Type B pancreatic cell (in vitro differentiated cells): ENCODE measurements around the gene GABARAPL2. TPM values are rescaled to one million over a fixed set of nuclear protein-coding genes. Genes with fewer than 3 reads are reported as not detected.

Source experiments
- DNase-seq: peaks from one replicate; pipeline ENCODE4 v3.0.0; 2021; ENCODE audit warnings: mixed read lengths; ENCODE audit not compliant: unreplicated experiment; ENCODE audit errors: extremely low spot score
- H3K27ac Mint-ChIP-seq: 2 replicates; pipeline ENCODE4 v1.8.0; 2021; ENCODE audit warnings: mild to moderate bottlenecking, mixed read lengths
- H3K27me3 Mint-ChIP-seq: 2 replicates; pipeline ENCODE4 v1.8.0; 2021; ENCODE audit warnings: mixed read lengths
- H3K36me3 Mint-ChIP-seq: 2 replicates; pipeline ENCODE4 v1.8.0; 2021; ENCODE audit warnings: mixed read lengths
- H3K4me1 Mint-ChIP-seq: one replicate; pipeline ENCODE4 v1.8.0; 2021; ENCODE audit warnings: mixed read lengths; ENCODE audit not compliant: unreplicated experiment
- H3K4me3 Mint-ChIP-seq: 2 replicates; pipeline ENCODE4 v1.8.0; 2021; ENCODE audit warnings: mild to moderate bottlenecking, mixed read lengths
- H3K9me3 Mint-ChIP-seq: 2 replicates; pipeline ENCODE4 v1.8.0; 2021; ENCODE audit warnings: mixed read lengths
- total RNA-seq: library from RNA; stranded (reverse); gene quantifications from 2 replicates; pipeline ENCODE4 v1.2.1, GENCODE V29; 2021; ENCODE audit warnings: low replicate concordance
- TF ChIP-seq, protein P1 (sequence below): fragments of 200-600 bp; sonication (generic); conservative IDR thresholded peaks from 2 replicates; pipeline ENCODE4 v1.5.0; 2021; ENCODE audit warnings: antibody characterized with exemption, mild to moderate bottlenecking

The GABARAPL2 gene
- total RNA-seq, 1 donor from 2014 or later = 85.6 TPM

DNA sequence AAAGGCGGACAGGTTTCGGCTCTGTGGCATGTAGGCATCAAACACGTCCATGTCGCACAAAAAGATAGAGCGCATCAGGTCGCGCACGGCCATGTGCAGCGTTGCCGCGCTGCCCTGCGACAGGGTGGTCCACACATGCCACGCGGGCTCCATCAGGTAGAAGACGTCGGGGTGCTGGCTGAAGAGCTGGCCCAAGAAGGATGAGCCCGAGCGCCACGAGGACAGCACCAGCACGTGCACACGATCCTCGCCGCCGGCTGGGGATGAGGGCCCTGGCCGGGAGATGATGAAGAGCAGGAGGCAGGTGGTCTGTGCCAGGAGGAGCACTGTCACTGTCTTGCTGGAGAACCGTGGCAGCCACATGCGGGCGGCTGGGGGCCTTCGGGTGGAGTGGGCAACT lies 36.2 kb upstream of the GABARAPL2 start:
- TF ChIP-seq, protein P1, sequence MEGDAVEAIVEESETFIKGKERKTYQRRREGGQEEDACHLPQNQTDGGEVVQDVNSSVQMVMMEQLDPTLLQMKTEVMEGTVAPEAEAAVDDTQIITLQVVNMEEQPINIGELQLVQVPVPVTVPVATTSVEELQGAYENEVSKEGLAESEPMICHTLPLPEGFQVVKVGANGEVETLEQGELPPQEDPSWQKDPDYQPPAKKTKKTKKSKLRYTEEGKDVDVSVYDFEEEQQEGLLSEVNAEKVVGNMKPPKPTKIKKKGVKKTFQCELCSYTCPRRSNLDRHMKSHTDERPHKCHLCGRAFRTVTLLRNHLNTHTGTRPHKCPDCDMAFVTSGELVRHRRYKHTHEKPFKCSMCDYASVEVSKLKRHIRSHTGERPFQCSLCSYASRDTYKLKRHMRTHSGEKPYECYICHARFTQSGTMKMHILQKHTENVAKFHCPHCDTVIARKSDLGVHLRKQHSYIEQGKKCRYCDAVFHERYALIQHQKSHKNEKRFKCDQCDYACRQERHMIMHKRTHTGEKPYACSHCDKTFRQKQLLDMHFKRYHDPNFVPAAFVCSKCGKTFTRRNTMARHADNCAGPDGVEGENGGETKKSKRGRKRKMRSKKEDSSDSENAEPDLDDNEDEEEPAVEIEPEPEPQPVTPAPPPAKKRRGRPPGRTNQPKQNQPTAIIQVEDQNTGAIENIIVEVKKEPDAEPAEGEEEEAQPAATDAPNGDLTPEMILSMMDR = no peak
- no peak overlapping the region for H3K27ac Mint-ChIP-seq
- no peaks in the 10 kb centered on the region for H3K36me3 Mint-ChIP-seq
- H3K9me3 Mint-ChIP-seq = no peaks in the 10 kb centered on the region
- DNase-seq = no peak
- no peak overlapping the region for H3K4me3 Mint-ChIP-seq
- no peaks in the 10 kb centered on the region for H3K27me3 Mint-ChIP-seq
- H3K4me1 Mint-ChIP-seq = no peaks in the 10 kb centered on the region

DNA sequence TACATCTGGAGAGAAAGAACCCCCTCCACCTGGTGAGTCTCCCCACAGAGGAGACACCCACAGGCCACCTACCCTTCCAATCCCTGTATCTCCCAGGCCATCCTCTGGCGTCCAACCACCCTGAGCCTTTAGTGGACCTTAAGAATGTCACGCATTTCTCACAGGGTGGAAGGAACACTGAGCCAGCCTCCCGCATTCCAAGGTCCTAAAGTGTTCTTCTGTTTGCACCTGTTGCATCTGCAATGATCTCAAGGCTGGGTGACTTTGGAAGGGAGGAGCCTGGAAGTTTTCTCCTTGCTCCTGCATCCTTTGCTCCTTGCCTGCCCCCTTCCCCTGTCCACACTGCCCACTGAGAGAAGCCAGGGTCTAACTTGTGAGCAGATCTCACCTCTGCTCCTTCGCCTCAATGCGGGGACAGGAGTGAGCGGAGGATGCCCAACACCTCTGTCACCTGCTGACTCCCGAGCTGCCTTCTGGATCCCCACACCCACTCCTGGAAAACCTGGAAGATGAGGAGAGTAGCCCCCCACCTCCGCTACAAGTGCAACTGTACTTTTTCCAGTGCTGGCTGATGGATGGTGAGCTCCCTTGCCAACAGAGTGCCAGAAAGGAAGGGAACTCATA lies 33.9 kb upstream of the GABARAPL2 start:
- TF ChIP-seq, protein P1 = no peak
- Mint-ChIP-seq H3K36me3 (no peaks in the 10 kb centered on the region), H3K9me3 (no peaks in the 10 kb centered on the region), H3K4me1 (no peaks in the 10 kb centered on the region), H3K4me3 (no peak overlapping the region), H3K27ac (no peak overlapping the region), H3K27me3 (no peaks in the 10 kb centered on the region)
- DNase-seq = no peak

DNA sequence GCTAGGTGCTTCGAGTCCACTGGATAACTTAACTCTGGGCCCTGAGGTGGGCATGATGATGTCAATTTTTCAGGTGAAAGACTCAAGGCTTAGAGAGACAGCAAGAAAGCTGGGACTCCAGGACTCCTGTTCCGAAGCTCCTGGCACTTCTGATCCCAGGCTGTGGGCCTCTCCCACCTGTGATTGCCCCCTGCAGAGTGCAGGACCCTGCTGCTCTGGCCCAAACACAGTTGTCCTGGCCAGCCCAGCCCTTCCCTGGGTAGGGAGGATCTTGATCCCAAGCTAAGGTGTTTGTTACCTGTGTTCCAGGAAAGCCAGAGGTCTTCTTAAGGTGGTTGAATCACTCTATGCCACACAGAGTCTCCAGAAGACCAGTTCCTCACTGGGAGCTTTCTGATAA lies 33.4 kb upstream of the GABARAPL2 start:
- no peak overlapping the region for H3K4me3 Mint-ChIP-seq
- H3K27ac Mint-ChIP-seq = no peak overlapping the region
- no peak for DNase-seq
- H3K36me3 Mint-ChIP-seq = no peaks in the 10 kb centered on the region
- no peaks in the 10 kb centered on the region for H3K4me1 Mint-ChIP-seq
- H3K9me3 Mint-ChIP-seq = no peaks in the 10 kb centered on the region
- no peaks in the 10 kb centered on the region for H3K27me3 Mint-ChIP-seq
- TF ChIP-seq, protein P1 = no peak

DNA sequence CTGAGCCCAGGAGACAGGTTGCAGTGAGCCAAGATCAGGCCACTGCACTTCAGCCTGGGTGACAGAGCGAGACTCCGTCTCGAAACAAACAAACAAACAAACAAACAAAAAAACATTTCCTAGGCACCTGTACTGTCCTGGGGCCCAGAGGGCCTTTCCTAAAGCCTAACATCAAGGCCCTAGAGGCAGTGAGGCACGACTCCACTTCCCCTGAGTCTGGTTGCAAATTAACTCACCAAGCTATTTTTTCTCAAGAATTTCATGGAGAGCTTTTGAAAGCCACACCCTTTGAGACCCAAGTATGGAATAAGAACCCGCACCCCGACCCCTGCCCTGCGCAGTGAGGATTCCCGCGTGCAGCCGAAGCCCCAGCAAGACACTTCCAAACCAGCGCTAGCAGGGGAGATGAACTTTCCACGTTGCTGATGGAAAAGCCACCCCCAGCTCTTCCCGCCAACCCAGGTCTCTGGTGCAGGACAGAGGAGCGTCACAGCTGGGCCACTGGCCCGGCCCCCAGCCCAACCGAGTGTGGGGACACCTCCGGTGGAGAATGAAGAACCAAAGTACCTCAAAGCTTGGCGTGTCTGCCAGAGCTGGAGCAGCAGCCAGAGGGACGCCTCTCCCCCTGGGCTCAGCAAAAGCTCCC lies 31.5 kb upstream of the GABARAPL2 start:
- H3K27ac Mint-ChIP-seq = no peak overlapping the region
- H3K9me3 Mint-ChIP-seq = no peaks in the 10 kb centered on the region
- H3K4me3 Mint-ChIP-seq = no peak overlapping the region
- H3K36me3 Mint-ChIP-seq = no peaks in the 10 kb centered on the region
- TF ChIP-seq, protein P1 = no peak
- H3K27me3 Mint-ChIP-seq = no peaks in the 10 kb centered on the region
- H3K4me1 Mint-ChIP-seq = no peaks in the 10 kb centered on the region
- no peak for DNase-seq

DNA sequence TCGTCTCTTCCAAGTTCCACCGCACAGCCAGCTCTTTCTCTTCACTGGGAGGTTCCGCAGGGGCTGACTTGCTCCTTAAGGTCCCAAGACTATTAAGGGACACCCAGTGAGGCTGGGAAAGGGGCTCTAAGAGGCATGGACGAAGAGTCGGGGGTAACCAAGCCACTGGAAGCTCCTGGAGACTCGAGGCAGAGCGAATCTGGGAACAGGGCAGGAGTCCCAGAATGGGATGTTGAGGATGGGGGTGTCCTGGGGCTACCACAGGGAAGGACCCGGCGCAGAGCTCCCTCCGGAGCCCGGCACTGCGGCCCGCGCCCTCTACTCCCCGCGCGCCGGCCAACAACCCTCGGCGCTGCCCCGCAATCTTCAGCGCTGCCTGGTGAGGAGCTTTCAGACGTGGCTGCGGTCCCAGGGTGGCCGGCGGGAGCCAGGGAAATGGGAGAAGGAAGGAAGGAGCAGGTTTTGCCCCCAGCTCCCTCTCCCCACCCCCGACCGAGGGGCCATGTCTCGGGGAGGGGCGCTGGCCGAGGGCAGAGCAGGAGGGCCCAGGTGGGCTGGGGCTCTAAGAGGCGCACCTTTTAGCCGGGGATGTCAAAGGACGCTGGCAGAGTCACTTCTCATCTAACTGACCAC lies 30.9 kb upstream of the GABARAPL2 start:
- H3K9me3 Mint-ChIP-seq = no peaks in the 10 kb centered on the region
- H3K27me3 Mint-ChIP-seq = no peaks in the 10 kb centered on the region
- TF ChIP-seq, protein P1 = no peak
- H3K27ac Mint-ChIP-seq = no peak overlapping the region
- H3K4me3 Mint-ChIP-seq = no peak overlapping the region
- no peaks in the 10 kb centered on the region for H3K4me1 Mint-ChIP-seq
- peaks cover 1% of the 10 kb centered on the region for H3K36me3 Mint-ChIP-seq
- no peak for DNase-seq
